Ascending aorta (tissue), 2 donors: ENCODE data around the gene DCST2. TPM values are rescaled to one million over a fixed set of nuclear protein-coding genes. Genes with fewer than 3 reads are reported as not detected.
"Not testable (repeated sequence)": the region's sequence is repeated elsewhere in the genome, so short reads cannot be mapped to it uniquely, and the experiment has no call there.

Experiments
- DNase-seq, 2 donors: peaks; one replicate each; pipeline ENCODE4 v3.0.0-alpha.2; 2019; ENCODE audit warnings: low spot score in 2 of 2
- H3K27ac ChIP-seq, 2 donors: fragments of 200-600 bp; sonication (generic); one replicate each; pipeline ENCODE4 v1.5.1; 2016 to 2017; ENCODE audit warnings: mild to moderate bottlenecking in 1 of 2
- H3K27me3 ChIP-seq: fragments of 200-600 bp; sonication (generic); one replicate; pipeline ENCODE4 v1.5.1; 2017
- H3K36me3 ChIP-seq, 2 donors: fragments of 200-600 bp; sonication (generic); one replicate each; pipeline ENCODE4 v1.5.1; 2016
- H3K4me1 ChIP-seq, 2 donors: fragments of 200-600 bp; sonication (generic); one replicate each; pipeline ENCODE4 v1.5.1; 2016 to 2017; ENCODE audit warnings: mild to moderate bottlenecking in 1 of 2
- H3K4me3 ChIP-seq, 2 donors: fragments of 200-600 bp; sonication (generic); one replicate each; pipeline ENCODE4 v1.5.1; 2016 to 2017; ENCODE audit warnings: mild to moderate bottlenecking in 1 of 2
- H3K9me3 ChIP-seq, 2 donors: fragments of 200-600 bp; sonication (generic); one replicate each; pipeline ENCODE4 v1.5.1; 2016
- intact Hi-C: fragments of 100-400 bp; cut with DNase I; formaldehyde crosslinking; loops from one replicate; pipeline ENCODE4 v1.15.1; 2023
- total RNA-seq: library from RNA; depleted of rRNA; stranded (reverse); fragments of >200 nt; gene quantifications from one replicate; pipeline ENCODE4 v1.1.0, GENCODE V29; 2016
- TF ChIP-seq, protein P1 (sequence below), 3 experiments: fragments of 200-600 bp in 2 of 3; fragments of 450-650 bp in 1 of 3; sonication (generic) in 2 of 3; IDR thresholded peaks; one replicate each; pipeline ENCODE4 v1.5.1; 2016 to 2019; ENCODE audit warnings: antibody characterized with exemption in 3 of 3, mild to moderate bottlenecking in 1 of 3, moderate library complexity in 1 of 3

The DCST2 gene
- total RNA-seq, 1 donor from 2014 or later, result 0.64 TPM

DNA sequence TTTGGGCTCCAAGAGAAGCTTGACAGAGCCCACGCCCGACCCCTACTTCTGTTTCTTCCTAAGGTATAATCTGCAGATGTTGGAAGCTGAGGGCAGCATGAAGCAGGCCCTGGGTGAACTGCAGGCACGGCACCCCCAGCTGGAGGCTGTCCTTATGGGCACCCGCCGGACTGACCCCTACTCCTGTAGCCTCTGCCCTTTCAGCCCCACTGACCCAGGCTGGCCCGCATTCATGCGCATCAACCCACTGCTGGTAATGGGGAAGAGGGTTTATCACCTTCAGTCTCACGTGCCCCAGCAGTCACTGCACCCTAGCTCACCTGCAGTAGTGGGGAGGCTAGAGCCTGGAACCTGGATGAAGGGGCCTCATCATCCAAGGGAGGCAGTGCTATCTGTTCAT is 43.3 kb downstream of the DCST2 start:
- Histone ChIP-seq H3K36me3 (peaks cover 26 to 36% of the 10 kb centered on the region in 2 donors), H3K4me3 (no peak overlapping the region), H3K9me3 (no peaks in the 10 kb centered on the region), H3K27me3 (no peaks in the 10 kb centered on the region), H3K27ac (no peak overlapping the region), H3K4me1 (no peaks in the 10 kb centered on the region)
- no peak for DNase-seq
- TF ChIP-seq, protein P1, sequence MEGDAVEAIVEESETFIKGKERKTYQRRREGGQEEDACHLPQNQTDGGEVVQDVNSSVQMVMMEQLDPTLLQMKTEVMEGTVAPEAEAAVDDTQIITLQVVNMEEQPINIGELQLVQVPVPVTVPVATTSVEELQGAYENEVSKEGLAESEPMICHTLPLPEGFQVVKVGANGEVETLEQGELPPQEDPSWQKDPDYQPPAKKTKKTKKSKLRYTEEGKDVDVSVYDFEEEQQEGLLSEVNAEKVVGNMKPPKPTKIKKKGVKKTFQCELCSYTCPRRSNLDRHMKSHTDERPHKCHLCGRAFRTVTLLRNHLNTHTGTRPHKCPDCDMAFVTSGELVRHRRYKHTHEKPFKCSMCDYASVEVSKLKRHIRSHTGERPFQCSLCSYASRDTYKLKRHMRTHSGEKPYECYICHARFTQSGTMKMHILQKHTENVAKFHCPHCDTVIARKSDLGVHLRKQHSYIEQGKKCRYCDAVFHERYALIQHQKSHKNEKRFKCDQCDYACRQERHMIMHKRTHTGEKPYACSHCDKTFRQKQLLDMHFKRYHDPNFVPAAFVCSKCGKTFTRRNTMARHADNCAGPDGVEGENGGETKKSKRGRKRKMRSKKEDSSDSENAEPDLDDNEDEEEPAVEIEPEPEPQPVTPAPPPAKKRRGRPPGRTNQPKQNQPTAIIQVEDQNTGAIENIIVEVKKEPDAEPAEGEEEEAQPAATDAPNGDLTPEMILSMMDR (IDR thresholded peaks at IDR 0.05), result no peak
- intact Hi-C loops, result no loop called here

DNA sequence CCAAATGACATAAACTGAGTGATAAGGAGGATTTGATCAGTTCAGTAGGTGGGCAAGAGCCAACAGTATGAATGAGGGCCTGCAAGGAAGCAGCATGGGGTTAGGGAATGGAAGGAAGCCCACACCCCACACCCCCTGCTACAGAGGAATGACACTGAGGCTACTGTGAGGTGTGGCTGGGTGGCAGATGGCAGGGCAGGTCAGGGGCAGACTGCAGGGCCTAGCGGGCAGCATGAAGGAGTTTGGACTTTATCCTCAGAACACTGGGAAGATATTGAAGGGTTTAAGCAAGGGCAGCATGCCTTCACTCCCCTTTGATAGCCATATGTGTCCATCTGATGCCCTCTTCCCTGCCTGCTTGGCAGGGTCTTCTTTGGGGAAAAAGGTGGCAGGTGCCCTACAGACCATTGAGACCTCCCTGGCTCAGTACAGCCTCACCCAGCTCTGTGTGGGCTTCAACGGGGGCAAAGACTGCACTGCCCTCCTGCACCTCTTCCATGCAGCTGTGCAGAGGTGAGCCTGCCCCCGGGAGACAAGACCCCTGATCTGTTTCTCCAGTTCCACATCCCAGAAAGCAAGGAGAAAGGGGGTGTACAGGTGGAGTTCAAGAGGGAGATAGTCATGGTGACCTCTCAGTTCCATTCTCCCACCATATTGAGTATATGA is 44.3 kb downstream of the DCST2 start:
- Histone ChIP-seq H3K27me3 (no peaks in the 10 kb centered on the region), H3K4me1 (no peaks in the 10 kb centered on the region), H3K4me3 (no peak overlapping the region), H3K9me3 (no peaks in the 10 kb centered on the region), H3K27ac (no peak overlapping the region), H3K36me3 (peaks cover 26 to 36% of the 10 kb centered on the region in 2 donors)
- intact Hi-C loops, result no loop called here
- TF ChIP-seq, protein P1 (IDR thresholded peaks at IDR 0.05), result no peak
- no peak for DNase-seq

DNA sequence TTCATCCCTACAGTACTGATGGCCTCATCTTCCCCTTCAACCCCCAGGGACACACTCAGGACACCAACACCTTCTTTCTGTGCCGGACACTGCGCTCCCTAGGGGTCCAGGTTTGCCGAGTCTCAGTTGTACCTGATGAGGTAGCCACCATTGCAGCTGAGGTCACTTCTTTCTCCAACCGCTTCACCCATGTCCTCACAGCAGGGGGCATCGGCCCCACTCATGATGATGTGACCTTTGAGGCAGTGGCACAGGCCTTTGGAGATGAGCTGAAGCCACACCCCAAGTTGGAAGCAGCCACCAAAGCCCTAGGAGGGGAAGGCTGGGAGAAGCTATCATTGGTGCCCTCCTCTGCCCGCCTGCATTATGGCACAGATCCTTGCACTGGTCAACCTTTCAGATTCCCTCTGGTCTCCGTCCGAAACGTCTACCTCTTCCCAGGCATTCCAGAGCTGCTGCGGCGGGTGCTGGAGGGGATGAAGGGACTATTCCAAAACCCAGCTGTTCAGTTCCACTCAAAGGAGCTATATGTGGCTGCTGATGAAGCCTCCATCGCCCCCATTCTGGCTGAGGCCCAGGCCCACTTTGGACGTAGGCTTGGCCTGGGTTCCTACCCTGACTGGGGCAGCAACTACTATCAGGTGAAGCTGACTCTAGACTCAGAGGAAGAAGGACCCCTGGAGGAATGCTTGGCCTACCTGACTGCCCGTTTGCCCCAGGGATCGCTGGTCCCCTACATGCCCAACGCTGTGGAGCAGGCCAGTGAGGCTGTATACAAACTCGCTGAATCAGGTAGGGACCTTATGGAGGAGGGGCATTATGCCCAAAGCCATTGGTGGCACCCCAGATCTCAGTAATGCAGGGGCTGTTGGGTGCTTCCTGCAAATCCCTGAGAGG is 45.3 kb downstream of the DCST2 start:
- H3K36me3 ChIP-seq, result peaks cover 26 to 36% of the 10 kb centered on the region in 2 donors
- intact Hi-C loops, result no loop called here
- no peak overlapping the region for H3K27ac ChIP-seq
- H3K4me1 ChIP-seq, result peaks cover 4 to 6% of the 10 kb centered on the region in 2 donors
- H3K4me3 ChIP-seq, result no peak overlapping the region
- TF ChIP-seq, protein P1 (IDR thresholded peaks at IDR 0.05), result no peak
- no peaks in the 10 kb centered on the region for H3K9me3 ChIP-seq
- H3K27me3 ChIP-seq, result no peaks in the 10 kb centered on the region
- DNase-seq, result no peak

DNA sequence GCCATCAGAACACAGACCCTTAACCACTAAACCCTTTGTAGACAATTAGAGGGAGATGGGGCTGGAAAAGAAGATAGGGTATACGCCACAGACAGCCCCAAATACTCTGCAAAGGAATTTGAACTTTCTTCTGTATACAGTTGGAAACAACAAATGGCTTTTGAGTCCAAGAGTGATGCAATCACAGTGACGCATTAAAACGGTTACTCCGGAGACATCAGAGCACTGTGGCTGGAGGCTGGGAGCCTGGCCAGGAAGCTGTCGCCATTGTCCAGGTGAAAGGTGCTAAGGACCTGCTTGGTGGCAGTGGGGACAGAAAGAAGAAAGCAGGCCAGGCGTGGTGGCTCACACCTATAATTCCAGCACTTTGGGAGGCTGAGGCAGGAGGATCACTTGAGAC is 46.3 kb downstream of the DCST2 start:
- intact Hi-C loops, result no loop called here
- no peak overlapping the region for H3K27ac ChIP-seq
- peaks cover 26 to 36% of the 10 kb centered on the region in 2 donors for H3K36me3 ChIP-seq
- no peaks in the 10 kb centered on the region for H3K9me3 ChIP-seq
- TF ChIP-seq, protein P1 (IDR thresholded peaks at IDR 0.05), result no peak
- H3K27me3 ChIP-seq, result no peaks in the 10 kb centered on the region
- H3K4me1 ChIP-seq, result peaks cover 6 to 10% of the 10 kb centered on the region in 2 donors
- no peak overlapping the region for H3K4me3 ChIP-seq
- no peak for DNase-seq

DNA sequence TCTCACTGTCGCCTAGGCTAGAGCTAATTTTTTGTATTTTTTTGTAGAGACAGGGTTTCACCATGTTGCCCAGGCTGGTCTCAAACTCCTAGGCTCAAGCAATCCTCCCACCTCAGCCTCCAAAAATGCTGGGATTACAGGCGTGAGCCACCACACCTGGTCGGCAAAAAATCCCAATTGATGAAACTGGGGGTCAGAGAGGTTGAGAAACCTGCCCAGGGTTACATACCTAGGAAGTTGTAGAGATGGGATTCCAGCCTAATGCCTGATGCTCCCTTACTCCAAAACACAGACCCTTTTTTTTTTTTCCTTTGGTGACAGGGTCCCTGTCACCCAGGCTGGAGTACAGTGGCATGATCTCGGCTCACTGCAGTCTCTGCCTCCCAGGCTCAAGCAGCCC is 46.8 kb downstream of the DCST2 start:
- H3K4me3 ChIP-seq, H3K9me3 ChIP-seq, DNase-seq, H3K27ac ChIP-seq, H3K27me3 ChIP-seq, intact Hi-C loops: not testable (repeated sequence)
- peaks cover 7 to 10% of the 10 kb centered on the region in 2 donors for H3K4me1 ChIP-seq
- H3K36me3 ChIP-seq, result peaks cover 26 to 36% of the 10 kb centered on the region in 2 donors
